SK-N-MC (cell line): ENCODE results near the gene ZNF366.

ENCODE experiments used
- EZH2 ChIP-seq: fragments of 200-600 bp; sonication (generic); IDR thresholded peaks from one replicate; pipeline ENCODE4 v1.6.1; 2017; ENCODE audit warnings: antibody characterized with exemption
- POLR2AphosphoS5 ChIP-seq: IDR thresholded peaks from 2 replicates; pipeline ENCODE4 v1.6.1; 2012; ENCODE audit warnings: mild to moderate bottlenecking, low read depth, low read length, borderline replicate concordance

GRCh38 chr5:72394688-72395087 is 112.5 kb downstream of the ZNF366 start:
- TF ChIP-seq POLR2AphosphoS5 (no peak), EZH2 (no peak)
